ENCODE data around the gene CCDC175.

CCDC175 gene

DNA sequence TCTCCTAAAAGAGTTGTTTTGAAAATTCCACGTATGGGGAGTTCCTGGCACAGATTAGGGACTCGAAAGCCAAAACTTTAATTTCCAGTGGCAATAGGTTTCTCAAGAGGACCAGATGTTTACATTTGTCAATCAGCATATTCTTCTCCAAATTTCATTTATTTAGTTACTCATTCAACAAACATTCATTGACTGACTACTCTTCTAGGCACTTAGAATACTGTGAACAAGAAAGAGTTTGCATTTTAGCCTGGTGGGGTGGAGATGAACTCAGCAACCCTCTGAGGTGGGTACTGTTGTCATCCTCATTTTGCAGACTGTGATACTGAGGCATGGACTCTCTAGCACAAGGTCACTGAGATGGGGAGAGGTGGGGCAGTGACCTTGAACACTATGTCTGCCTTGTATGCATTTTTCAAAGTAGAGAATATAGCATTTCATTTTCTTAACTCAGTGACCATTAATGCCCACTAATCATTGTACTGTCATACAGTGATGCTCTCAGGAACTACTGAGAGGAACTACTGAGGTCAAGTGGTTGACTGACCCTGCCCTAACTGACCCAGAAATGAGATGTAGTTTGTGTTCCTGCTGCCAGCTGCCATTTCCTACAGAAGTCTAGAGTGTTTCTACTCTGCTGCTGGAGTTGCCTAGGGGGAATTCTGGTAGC is 94.6 kb downstream of the CCDC175 start:
- Histone ChIP-seq H3K9ac (ENCODE audit: low read depth, low read length) (no peak overlapping the region; the same call in 1 of the 2 replicates), H3K27ac (ENCODE audit: low read depth, low read length) (no peak overlapping the region), H3K4me3 (ENCODE audit: low read length) (peak overlapping the region; percentile 95), H3K4me1 (ENCODE audit: insufficient read depth, low read length) (peaks cover 13% of the 10 kb centered on the region; the same call in 1 of the 2 replicates), H3K36me3 (ENCODE audit: insufficient read depth, low read length) (peaks cover 26% of the 10 kb centered on the region), H3K27me3 (ENCODE audit: insufficient read depth, low read length) (no peaks in the 10 kb centered on the region), H3K9me3 (ENCODE audit: insufficient read depth, low read depth, low read length) (no peaks in the 10 kb centered on the region)
- 97% methylated on average over 2 of the region's 2 CpGs for WGBS

DNA sequence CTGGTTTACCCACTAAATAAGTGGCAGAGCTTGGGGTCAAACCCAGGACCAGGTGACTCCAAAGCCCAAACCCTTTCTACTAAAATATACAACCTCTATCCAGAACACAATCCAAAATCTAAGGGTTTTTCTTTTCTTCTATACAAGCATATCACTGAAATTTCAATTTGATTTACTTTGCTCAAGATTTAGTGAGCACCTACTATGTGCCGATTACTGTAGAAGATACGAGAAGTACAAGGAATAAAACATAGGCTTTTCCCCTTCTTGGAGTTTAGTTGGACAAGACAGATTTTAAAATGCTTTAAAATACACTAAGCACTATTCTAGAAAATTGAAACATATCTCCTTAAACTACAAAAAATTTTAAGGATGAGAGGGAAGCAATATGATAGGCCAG is 95.2 kb downstream of the CCDC175 start:
- Histone ChIP-seq H3K9ac (ENCODE audit: low read depth, low read length) (no peak overlapping the region), H3K4me1 (ENCODE audit: insufficient read depth, low read length) (peaks cover 13% of the 10 kb centered on the region; the same call in 1 of the 2 replicates), H3K4me3 (ENCODE audit: low read length) (no peak overlapping the region), H3K27me3 (ENCODE audit: insufficient read depth, low read length) (no peaks in the 10 kb centered on the region), H3K36me3 (ENCODE audit: insufficient read depth, low read length) (peaks cover 32% of the 10 kb centered on the region), H3K9me3 (ENCODE audit: insufficient read depth, low read depth, low read length) (no peaks in the 10 kb centered on the region), H3K27ac (ENCODE audit: low read depth, low read length) (no peak overlapping the region)
- WGBS, result 100% methylated on average over 2 of the region's 2 CpGs

GRCh38 chr14:59480166-59480565 is 96.4 kb downstream of the CCDC175 start:
- 58% methylated on average over 1 of the region's 1 CpG for WGBS
- Histone ChIP-seq H3K27me3 (ENCODE audit: insufficient read depth, low read length) (no peaks in the 10 kb centered on the region), H3K4me1 (ENCODE audit: insufficient read depth, low read length) (peaks cover 13% of the 10 kb centered on the region; the same call in 1 of the 2 replicates), H3K9me3 (ENCODE audit: insufficient read depth, low read depth, low read length) (no peaks in the 10 kb centered on the region), H3K27ac (ENCODE audit: low read depth, low read length) (no peak overlapping the region), H3K9ac (ENCODE audit: low read depth, low read length) (no peak overlapping the region), H3K36me3 (ENCODE audit: insufficient read depth, low read length) (peaks cover 44% of the 10 kb centered on the region), H3K4me3 (ENCODE audit: low read length) (no peak overlapping the region)

- WGBS, result 100% methylated on average over 2 of the region's 3 CpGs
These were observed 98.1 kb downstream of the CCDC175 start for GRCh38 chr14:59478540-59478939.

GRCh38 chr14:59475709-59476108 is 100.9 kb downstream of the CCDC175 start:
- Histone ChIP-seq H3K9me3 (ENCODE audit: insufficient read depth, low read depth, low read length) (no peaks in the 10 kb centered on the region), H3K9ac (ENCODE audit: low read depth, low read length) (no peak overlapping the region), H3K27me3 (ENCODE audit: insufficient read depth, low read length) (no peaks in the 10 kb centered on the region), H3K4me3 (ENCODE audit: low read length) (no peak overlapping the region), H3K27ac (ENCODE audit: low read depth, low read length) (no peak overlapping the region), H3K4me1 (ENCODE audit: insufficient read depth, low read length) (no peaks in the 10 kb centered on the region), H3K36me3 (ENCODE audit: insufficient read depth, low read length) (peaks cover 85% of the 10 kb centered on the region)
- 94% methylated on average over 1 of the region's 1 CpG for WGBS

More at GRCh38 chr14:59478540-59478939, 98.1 kb downstream of the CCDC175 start:
- no peak overlapping the region for H3K9ac ChIP-seq (ENCODE audit: low read depth, low read length)
- no peak overlapping the region for H3K27ac ChIP-seq (ENCODE audit: low read depth, low read length)
- peaks cover 60% of the 10 kb centered on the region for H3K36me3 ChIP-seq (ENCODE audit: insufficient read depth, low read length)
- H3K9me3 ChIP-seq (ENCODE audit: insufficient read depth, low read depth, low read length), result no peaks in the 10 kb centered on the region
- peaks cover 13% of the 10 kb centered on the region; the same call in 1 of the 2 replicates for H3K4me1 ChIP-seq (ENCODE audit: insufficient read depth, low read length)
- no peak overlapping the region for H3K4me3 ChIP-seq (ENCODE audit: low read length)
- H3K27me3 ChIP-seq (ENCODE audit: insufficient read depth, low read length), result no peaks in the 10 kb centered on the region

GRCh38 chr14:59474172-59474571 is 102.4 kb downstream of the CCDC175 start:
- H3K4me3 ChIP-seq (ENCODE audit: low read length), result no peak overlapping the region
- H3K9me3 ChIP-seq (ENCODE audit: insufficient read depth, low read depth, low read length), result no peaks in the 10 kb centered on the region
- H3K36me3 ChIP-seq (ENCODE audit: insufficient read depth, low read length), result peaks cover 82% of the 10 kb centered on the region
- no peaks in the 10 kb centered on the region for H3K27me3 ChIP-seq (ENCODE audit: insufficient read depth, low read length)
- no peak overlapping the region for H3K9ac ChIP-seq (ENCODE audit: low read depth, low read length)
- WGBS, result 95% methylated on average over 1 of the region's 1 CpG
- H3K27ac ChIP-seq (ENCODE audit: low read depth, low read length), result no peak overlapping the region
- no peaks in the 10 kb centered on the region for H3K4me1 ChIP-seq (ENCODE audit: insufficient read depth, low read length)

GRCh38 chr14:59465316-59466135 is 111.1 kb downstream of the CCDC175 start, which contains the start of gene GPR135:
GPR135 (minus strand) TSS chr14:59465380; CDS start chr14:59465226, 154 bp downstream.
- Histone ChIP-seq H3K4me3 (ENCODE audit: low read length) (peak within 1 kb of the TSS; percentile 71), H3K27me3 (ENCODE audit: insufficient read depth, low read length) (peaks cover 49% of the 10 kb centered on the region), H3K4me1 (ENCODE audit: insufficient read depth, low read length) (0 out of 2 replicates have a peak, but pooled peaks cover 2% of the 10 kb centered on the region), H3K9ac (ENCODE audit: low read depth, low read length) (peak within 1 kb of the TSS; percentile 39; the same call in 1 of the 2 replicates), H3K36me3 (ENCODE audit: insufficient read depth, low read length) (no peaks in the 10 kb centered on the region), H3K27ac (ENCODE audit: low read depth, low read length) (no peak within 1 kb of the TSS), H3K9me3 (ENCODE audit: insufficient read depth, low read depth, low read length) (no peaks in the 10 kb centered on the region)
- 22% methylated on average over 40 of the region's 40 CpGs for whole genome bisulfite sequencing

- 0 out of 2 replicates have a peak, but pooled peaks cover 2% of the 10 kb centered on the region for H3K4me1 ChIP-seq (ENCODE audit: insufficient read depth, low read length)
- H3K9me3 ChIP-seq (ENCODE audit: insufficient read depth, low read depth, low read length), result no peaks in the 10 kb centered on the region
- H3K36me3 ChIP-seq (ENCODE audit: insufficient read depth, low read length), result no peaks in the 10 kb centered on the region
- no peak overlapping the region for H3K27ac ChIP-seq (ENCODE audit: low read depth, low read length)
- H3K9ac ChIP-seq (ENCODE audit: low read depth, low read length), result peak overlapping the region; percentile 39; the same call in 1 of the 2 replicates
- under 1% methylated on average over 105 of the region's 105 CpGs for WGBS
- peaks cover 49% of the 10 kb centered on the region for H3K27me3 ChIP-seq (ENCODE audit: insufficient read depth, low read length)
- peak overlapping the region; percentile 71 for H3K4me3 ChIP-seq (ENCODE audit: low read length)
These were observed 111.9 kb downstream of the CCDC175 start for GRCh38 chr14:59464486-59465315.

- Histone ChIP-seq H3K27ac (ENCODE audit: low read depth, low read length) (no peak overlapping the region), H3K4me3 (ENCODE audit: low read length) (peak overlapping the region; percentile 71)
- 29% methylated on average over 60 of the region's 60 CpGs for WGBS
These were observed 112.7 kb downstream of the CCDC175 start for GRCh38 chr14:59463787-59464485.

DNA sequence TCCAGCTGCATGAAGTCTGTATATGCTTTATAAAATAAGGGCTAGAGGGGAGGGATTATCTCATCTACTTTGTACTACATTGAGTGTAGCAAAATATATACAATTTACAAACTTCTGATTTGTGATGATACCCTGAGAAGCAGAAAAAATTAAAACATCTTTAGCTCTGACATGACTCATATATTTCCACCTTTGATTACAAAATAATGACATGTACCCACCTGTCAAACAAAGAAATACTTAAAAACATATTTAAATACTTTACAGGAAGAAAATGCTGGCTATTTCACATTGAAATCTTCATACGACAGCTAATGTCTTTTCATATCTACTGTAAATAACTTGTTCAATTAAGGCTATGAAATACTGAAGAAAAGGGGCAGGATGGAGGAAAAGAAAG is 114.7 kb downstream of the CCDC175 start:
- no peak overlapping the region for H3K9ac ChIP-seq (ENCODE audit: low read depth, low read length)
- no peak overlapping the region for H3K4me3 ChIP-seq (ENCODE audit: low read length)
- 0 out of 2 replicates have a peak, but pooled peaks cover 2% of the 10 kb centered on the region for H3K4me1 ChIP-seq (ENCODE audit: insufficient read depth, low read length)
- no peaks in the 10 kb centered on the region; the same call in 1 of the 2 replicates for H3K36me3 ChIP-seq (ENCODE audit: insufficient read depth, low read length)
- peaks cover 49% of the 10 kb centered on the region for H3K27me3 ChIP-seq (ENCODE audit: insufficient read depth, low read length)
- no CpG with 5 or more reads among the region's 1 CpG for WGBS
- no peaks in the 10 kb centered on the region for H3K9me3 ChIP-seq (ENCODE audit: insufficient read depth, low read depth, low read length)
- H3K27ac ChIP-seq (ENCODE audit: low read depth, low read length), result no peak overlapping the region

More at GRCh38 chr14:59463787-59464485, 112.7 kb downstream of the CCDC175 start:
- H3K36me3 ChIP-seq (ENCODE audit: insufficient read depth, low read length), result no peaks in the 10 kb centered on the region
- 0 out of 2 replicates have a peak, but pooled peaks cover 2% of the 10 kb centered on the region for H3K4me1 ChIP-seq (ENCODE audit: insufficient read depth, low read length)
- H3K9me3 ChIP-seq (ENCODE audit: insufficient read depth, low read depth, low read length), result no peaks in the 10 kb centered on the region
- H3K9ac ChIP-seq (ENCODE audit: low read depth, low read length), result peak overlapping the region; percentile 24; the same call in 1 of the 2 replicates
- peaks cover 49% of the 10 kb centered on the region for H3K27me3 ChIP-seq (ENCODE audit: insufficient read depth, low read length)
